Measurements from ENCODE around the gene ASTN2. TPM values are rescaled to one million over a fixed set of nuclear protein-coding genes. Genes with fewer than 3 reads are reported as not detected.

Gene ASTN2
- total and polyA plus RNA-seq, 7 experiments from 2014 or later: 2.2 to 5.3 (median 4.0) TPM

- H3K4me3 ChIP-seq (ENCODE audit: low read length): no peak overlapping the region
- H3K36me3 ChIP-seq (ENCODE audit: control insufficient read depth in 2 of 3, insufficient read depth in 3 of 3, low read length in 3 of 3): no peaks in the 10 kb centered on the region
- intact Hi-C loops (cut with micrococcal nuclease): no loop called here
- H3K27me3 ChIP-seq (ENCODE audit: control insufficient read depth in 2 of 2, insufficient read depth in 2 of 2, low read length in 2 of 2): no peaks in the 10 kb centered on the region
- no peak overlapping the region for H3K27ac ChIP-seq (ENCODE audit: low read depth, low read length)
- ChIA-PET POLR2A (no interaction called here), CTCF (no interaction called here)
- Mint-ChIP-seq H3K4me1 (peaks cover 0 to 11% (median 0%) of the 10 kb centered on the region in 7 donors), H3K9me3 (peaks cover 0 to 23% (median 6%) of the 10 kb centered on the region in 11 donors), H3K4me3 (no peak overlapping the region), H3K36me3 (peaks cover 0 to 11% (median 7%) of the 10 kb centered on the region in 5 donors), H3K27me3 (no peaks in the 10 kb centered on the region), H3K27ac (no peak overlapping the region)
- DNase-seq: no peak
- no peaks in the 10 kb centered on the region for H3K9me3 ChIP-seq (ENCODE audit: control insufficient read depth in 2 of 3, low read length in 3 of 3)
- no peak for ATAC-seq
- H3K4me1 ChIP-seq (ENCODE audit: control insufficient read depth in 2 of 2, insufficient read depth in 2 of 2, low read length in 2 of 2): no peaks in the 10 kb centered on the region
These were observed 909.9 kb downstream of the ASTN2 start for GRCh38 chr9:116504893-116505480.

GRCh38 chr9:116504081-116504480 lies 910.8 kb downstream of the ASTN2 start:
- Mint-ChIP-seq H3K27me3 (no peaks in the 10 kb centered on the region), H3K27ac (no peak overlapping the region), H3K36me3 (peaks cover 0 to 11% (median 8%) of the 10 kb centered on the region in 5 donors), H3K9me3 (peaks cover 0 to 16% (median 4%) of the 10 kb centered on the region in 11 donors), H3K4me1 (peaks cover 0 to 15% (median 0%) of the 10 kb centered on the region in 7 donors), H3K4me3 (no peak overlapping the region)
- ATAC-seq (no peak), DNase-seq (no peak)
- Histone ChIP-seq H3K9me3 (ENCODE audit: control insufficient read depth in 2 of 3, low read length in 3 of 3) (no peaks in the 10 kb centered on the region), H3K36me3 (ENCODE audit: control insufficient read depth in 2 of 3, insufficient read depth in 3 of 3, low read length in 3 of 3) (no peaks in the 10 kb centered on the region), H3K4me1 (ENCODE audit: control insufficient read depth in 2 of 2, insufficient read depth in 2 of 2, low read length in 2 of 2) (no peaks in the 10 kb centered on the region), H3K4me3 (ENCODE audit: low read length) (no peak overlapping the region), H3K27me3 (ENCODE audit: control insufficient read depth in 2 of 2, insufficient read depth in 2 of 2, low read length in 2 of 2) (no peaks in the 10 kb centered on the region), H3K27ac (ENCODE audit: low read depth, low read length) (no peak overlapping the region)
- ChIA-PET CTCF (no interaction called here), POLR2A (no interaction called here)
- intact Hi-C loops (cut with micrococcal nuclease): no loop called here

- DNase-seq: no peak
- ChIA-PET POLR2A (no interaction called here), CTCF (no interaction called here)
- H3K27ac Mint-ChIP-seq: no peak overlapping the region
- Histone ChIP-seq H3K27ac (ENCODE audit: low read depth, low read length) (no peak overlapping the region), H3K27me3 (ENCODE audit: control insufficient read depth in 2 of 2, insufficient read depth in 2 of 2, low read length in 2 of 2) (no peaks in the 10 kb centered on the region), H3K9me3 (ENCODE audit: control insufficient read depth in 2 of 3, low read length in 3 of 3) (no peaks in the 10 kb centered on the region), H3K4me3 (ENCODE audit: low read length) (no peak overlapping the region), H3K36me3 (ENCODE audit: control insufficient read depth in 2 of 3, insufficient read depth in 3 of 3, low read length in 3 of 3) (no peaks in the 10 kb centered on the region), H3K4me1 (ENCODE audit: control insufficient read depth in 2 of 2, insufficient read depth in 2 of 2, low read length in 2 of 2) (no peaks in the 10 kb centered on the region)
- intact Hi-C loops (cut with micrococcal nuclease): no loop called here
- H3K4me1 Mint-ChIP-seq: peaks cover 0 to 15% (median 0%) of the 10 kb centered on the region in 7 donors
- peaks cover 0 to 12% (median 1%) of the 10 kb centered on the region in 11 donors for H3K9me3 Mint-ChIP-seq
- peaks cover 0 to 10% (median 8%) of the 10 kb centered on the region in 5 donors for H3K36me3 Mint-ChIP-seq
- no peaks in the 10 kb centered on the region for H3K27me3 Mint-ChIP-seq
- no peak overlapping the region for H3K4me3 Mint-ChIP-seq
- ATAC-seq: no peak
These were observed 912.1 kb downstream of the ASTN2 start for GRCh38 chr9:116502746-116503145.

GRCh38 chr9:116501871-116502270 lies 913.0 kb downstream of the ASTN2 start:
- no peak overlapping the region for H3K27ac Mint-ChIP-seq
- CTCF ChIA-PET: no interaction called here
- no peak for ATAC-seq

GRCh38 chr9:116499986-116500871 lies 914.6 kb downstream of the ASTN2 start:
- no peak overlapping the region for H3K4me3 ChIP-seq (ENCODE audit: low read length)
- ChIA-PET CTCF (interaction anchor here (0.5 kb wide), 2 partner anchors 9 to 14 kb away, joined by 3 to 5 read pairs; no protein-coding TSS in a partner anchor), POLR2A (no interaction called here)
- ATAC-seq (no peak), DNase-seq (no peak)
- H3K9me3 Mint-ChIP-seq: peaks cover 0 to 8% (median 0%) of the 10 kb centered on the region in 11 donors
- H3K27ac ChIP-seq (ENCODE audit: low read depth, low read length): no peak overlapping the region
- H3K36me3 Mint-ChIP-seq: peaks cover 0 to 10% (median 8%) of the 10 kb centered on the region in 5 donors
- intact Hi-C loops (cut with micrococcal nuclease): loop anchor here (5.0 kb wide), 2 partner anchors 908 to 1838 kb away; no protein-coding TSS in a partner anchor
- no peak overlapping the region for H3K27ac Mint-ChIP-seq
- H3K9me3 ChIP-seq (ENCODE audit: control insufficient read depth in 2 of 3, low read length in 3 of 3): no peaks in the 10 kb centered on the region
- peaks cover 0 to 15% (median 0%) of the 10 kb centered on the region in 7 donors for H3K4me1 Mint-ChIP-seq
- no peaks in the 10 kb centered on the region for H3K27me3 ChIP-seq (ENCODE audit: control insufficient read depth in 2 of 2, insufficient read depth in 2 of 2, low read length in 2 of 2)
- H3K36me3 ChIP-seq (ENCODE audit: control insufficient read depth in 2 of 3, insufficient read depth in 3 of 3, low read length in 3 of 3): no peaks in the 10 kb centered on the region
- H3K4me1 ChIP-seq (ENCODE audit: control insufficient read depth in 2 of 2, insufficient read depth in 2 of 2, low read length in 2 of 2): no peaks in the 10 kb centered on the region
- no peaks in the 10 kb centered on the region for H3K27me3 Mint-ChIP-seq
- H3K4me3 Mint-ChIP-seq: no peak overlapping the region

More at GRCh38 chr9:116501871-116502270, 913.0 kb downstream of the ASTN2 start:
- no peak overlapping the region for H3K4me3 ChIP-seq (ENCODE audit: low read length)
- H3K9me3 ChIP-seq (ENCODE audit: control insufficient read depth in 2 of 3, low read length in 3 of 3): no peaks in the 10 kb centered on the region
- Mint-ChIP-seq H3K36me3 (peaks cover 0 to 10% (median 8%) of the 10 kb centered on the region in 5 donors), H3K27me3 (no peaks in the 10 kb centered on the region), H3K4me1 (peaks cover 0 to 15% (median 0%) of the 10 kb centered on the region in 7 donors), H3K9me3 (peaks cover 0 to 12% (median 0%) of the 10 kb centered on the region in 11 donors), H3K4me3 (no peak overlapping the region)
- H3K4me1 ChIP-seq (ENCODE audit: control insufficient read depth in 2 of 2, insufficient read depth in 2 of 2, low read length in 2 of 2): no peaks in the 10 kb centered on the region
- DNase-seq: no peak
- intact Hi-C loops (cut with micrococcal nuclease): no loop called here
- H3K27ac ChIP-seq (ENCODE audit: low read depth, low read length): no peak overlapping the region
- no peaks in the 10 kb centered on the region for H3K27me3 ChIP-seq (ENCODE audit: control insufficient read depth in 2 of 2, insufficient read depth in 2 of 2, low read length in 2 of 2)
- POLR2A ChIA-PET: no interaction called here
- H3K36me3 ChIP-seq (ENCODE audit: control insufficient read depth in 2 of 3, insufficient read depth in 3 of 3, low read length in 3 of 3): no peaks in the 10 kb centered on the region

GRCh38 chr9:116499434-116499833 lies 915.4 kb downstream of the ASTN2 start:
- Mint-ChIP-seq H3K4me1 (peaks cover 0 to 15% (median 0%) of the 10 kb centered on the region in 7 donors), H3K27ac (no peak overlapping the region), H3K36me3 (peaks cover 0 to 10% (median 8%) of the 10 kb centered on the region in 5 donors), H3K4me3 (no peak overlapping the region), H3K27me3 (no peaks in the 10 kb centered on the region), H3K9me3 (peaks cover 0 to 8% (median 0%) of the 10 kb centered on the region in 11 donors)
- H3K4me1 ChIP-seq (ENCODE audit: control insufficient read depth in 2 of 2, insufficient read depth in 2 of 2, low read length in 2 of 2): no peaks in the 10 kb centered on the region
- intact Hi-C loops (cut with micrococcal nuclease): loop anchor here (5.0 kb wide), 2 partner anchors 907 to 1837 kb away; no protein-coding TSS in a partner anchor
- H3K27me3 ChIP-seq (ENCODE audit: control insufficient read depth in 2 of 2, insufficient read depth in 2 of 2, low read length in 2 of 2): no peaks in the 10 kb centered on the region
- H3K27ac ChIP-seq (ENCODE audit: low read depth, low read length): no peak overlapping the region
- no peaks in the 10 kb centered on the region for H3K36me3 ChIP-seq (ENCODE audit: control insufficient read depth in 2 of 3, insufficient read depth in 3 of 3, low read length in 3 of 3)
- no peaks in the 10 kb centered on the region for H3K9me3 ChIP-seq (ENCODE audit: control insufficient read depth in 2 of 3, low read length in 3 of 3)
- ChIA-PET CTCF (no interaction called here), POLR2A (no interaction called here)
- DNase-seq (no peak), ATAC-seq (no peak)
- H3K4me3 ChIP-seq (ENCODE audit: low read length): no peak overlapping the region
